Colon (tissue), 2 donors: Measurements from ENCODE around the gene CKS1B.
A peak's percentile ranks its signal among the peaks of the same experiment; 100 is the strongest.

ENCODE experiments used
- FAIRE-seq: peaks from 2 replicates; lab custom pipeline; 2012; peaks lifted over from hg19 to GRCh38; lab: Jason Lieb, UNC
- donor health status: control.
- donor health status: control.

Gene CKS1B

DNA sequence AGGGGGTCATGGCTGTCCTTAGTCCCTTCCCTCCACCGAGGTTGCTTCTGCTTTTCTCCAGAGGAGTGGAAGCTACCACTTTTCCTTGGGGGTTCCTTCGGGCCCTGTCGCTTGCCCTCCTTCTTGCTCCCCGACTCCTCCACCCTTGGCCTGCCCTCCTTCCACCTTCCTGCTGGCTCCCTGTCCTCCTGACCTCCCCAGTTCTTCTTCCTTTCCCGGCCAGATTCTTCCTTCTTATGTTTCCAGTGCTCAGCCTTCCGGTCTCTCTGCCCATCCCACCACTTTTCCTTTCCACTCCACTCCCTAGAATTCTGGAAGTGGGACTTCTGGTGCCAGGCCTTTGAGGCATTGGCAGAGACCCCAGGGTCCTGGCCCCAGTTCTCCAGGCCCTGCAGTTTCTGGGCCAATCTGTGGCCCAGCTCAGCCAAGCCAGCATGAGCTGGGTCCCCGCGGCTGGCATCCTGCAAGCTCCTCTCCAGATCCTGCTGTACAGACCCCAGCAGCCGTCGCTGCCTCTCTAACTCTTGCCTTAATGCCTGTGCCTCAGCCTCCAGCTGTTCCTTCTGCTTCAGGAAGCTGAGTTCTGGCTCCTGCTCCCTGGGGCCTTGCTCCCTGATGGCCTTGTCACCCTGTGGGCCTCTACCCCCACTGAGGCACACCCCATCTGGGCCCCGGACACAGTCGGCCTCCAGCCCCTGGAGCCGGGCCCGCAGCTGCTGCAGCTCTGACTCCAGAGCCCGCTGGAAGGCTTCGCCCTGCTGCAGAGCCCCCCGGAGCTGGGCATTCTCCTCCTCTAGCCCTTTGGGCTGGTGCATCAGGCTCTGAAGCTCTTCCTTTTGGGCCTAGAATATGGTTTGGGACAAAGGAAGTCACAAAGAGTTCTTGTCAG is 28.3 kb upstream of the CKS1B start:
- no peak for FAIRE-seq

DNA sequence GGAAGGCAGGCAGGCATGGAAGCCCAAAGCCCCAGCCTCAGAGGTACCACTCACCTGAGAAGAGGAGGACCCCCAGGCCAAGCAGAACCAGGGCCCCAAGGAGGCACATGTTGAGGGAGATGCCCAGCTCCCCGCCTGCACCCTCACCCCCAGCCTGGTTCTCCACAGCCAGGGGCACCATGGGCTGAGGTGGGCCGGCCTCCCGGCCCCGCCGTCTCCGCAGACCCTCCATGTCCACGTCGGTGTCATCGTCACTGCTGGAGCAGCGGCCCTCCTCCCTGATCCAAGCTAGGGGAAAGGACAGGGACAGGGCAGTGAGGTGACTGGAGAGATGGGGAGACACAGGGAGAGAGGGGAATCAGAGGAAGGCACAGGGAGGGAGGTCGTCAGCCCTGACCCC is 26.4 kb upstream of the CKS1B start:
- no peak for FAIRE-seq

DNA sequence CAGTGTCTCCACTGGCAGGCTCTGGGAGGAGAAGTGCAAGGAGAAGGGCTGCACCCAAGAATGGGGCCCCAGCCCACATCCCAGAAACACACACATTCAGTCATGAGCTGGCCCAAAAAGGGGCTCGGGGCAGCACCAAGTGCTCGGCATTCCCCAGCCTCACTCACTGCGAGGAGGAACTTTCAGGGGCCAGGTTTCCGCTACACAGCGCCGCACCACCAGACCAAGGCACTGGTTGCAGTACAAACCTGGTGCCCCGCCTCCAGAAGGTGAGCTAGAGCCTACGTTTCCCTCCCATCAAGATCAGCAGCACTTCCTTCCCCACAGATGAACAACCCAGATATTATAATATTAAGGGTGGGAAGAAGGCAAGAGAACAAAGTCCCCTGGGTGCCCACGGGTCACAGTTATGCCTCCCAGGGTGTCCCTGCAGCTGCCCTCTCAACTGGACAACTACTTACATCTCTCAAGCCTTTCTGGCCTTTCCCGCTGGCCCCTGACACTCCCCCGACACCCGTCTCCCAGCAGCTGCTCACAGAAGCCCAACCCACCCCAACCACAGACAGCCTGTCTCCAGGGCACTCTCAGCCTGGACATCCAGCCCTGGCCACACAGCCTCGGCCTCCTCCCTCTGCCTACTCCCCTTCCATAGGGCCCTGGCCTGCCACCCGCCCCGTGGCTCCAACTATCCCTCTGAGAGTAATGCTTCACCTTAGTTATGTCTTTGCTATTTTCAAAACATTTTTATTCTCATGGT is 22.4 kb upstream of the CKS1B start:
- FAIRE-seq, result no peak

DNA sequence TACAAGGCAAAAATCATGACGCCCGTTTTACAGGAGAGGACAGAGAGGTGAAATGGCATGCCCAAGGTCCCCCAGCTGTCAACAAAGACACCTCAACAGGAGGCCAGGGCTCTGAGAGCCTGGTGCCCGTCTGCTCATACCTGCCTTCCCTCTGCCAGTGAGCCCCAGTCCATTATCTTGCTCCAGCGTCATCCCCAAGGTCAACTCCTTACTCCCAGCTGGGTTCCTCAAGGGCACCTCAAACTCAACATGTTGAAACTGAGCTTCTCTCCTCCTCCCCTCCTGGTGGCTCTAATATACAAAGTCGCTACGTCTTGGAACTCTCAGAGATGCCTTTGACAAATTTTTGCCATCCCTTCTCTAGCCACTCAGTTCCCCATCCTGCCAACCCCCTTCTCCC is 21.8 kb upstream of the CKS1B start:
- no peak for FAIRE-seq

DNA sequence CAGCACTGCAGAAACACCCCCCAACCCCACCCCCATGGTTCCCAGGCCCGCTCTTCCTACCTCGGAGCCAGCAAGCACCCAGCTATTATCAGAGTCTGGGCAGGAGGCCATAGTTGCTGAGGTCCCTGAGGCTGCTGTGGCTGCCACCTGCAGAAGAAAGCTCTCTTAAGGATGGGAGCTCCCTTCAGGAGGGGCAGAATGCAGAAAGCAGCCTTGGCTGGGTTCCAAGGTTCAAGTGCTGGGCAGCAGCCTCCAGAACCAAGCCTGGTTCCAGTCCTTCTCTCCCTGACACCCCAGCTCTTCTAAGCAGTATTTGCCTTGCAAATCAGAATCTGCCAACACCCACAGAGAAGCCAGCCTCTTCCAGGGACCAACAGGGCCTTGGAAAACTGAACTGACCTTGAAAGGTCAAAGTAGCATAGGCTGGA is 20.9 kb upstream of the CKS1B start:
- FAIRE-seq, result no peak

DNA sequence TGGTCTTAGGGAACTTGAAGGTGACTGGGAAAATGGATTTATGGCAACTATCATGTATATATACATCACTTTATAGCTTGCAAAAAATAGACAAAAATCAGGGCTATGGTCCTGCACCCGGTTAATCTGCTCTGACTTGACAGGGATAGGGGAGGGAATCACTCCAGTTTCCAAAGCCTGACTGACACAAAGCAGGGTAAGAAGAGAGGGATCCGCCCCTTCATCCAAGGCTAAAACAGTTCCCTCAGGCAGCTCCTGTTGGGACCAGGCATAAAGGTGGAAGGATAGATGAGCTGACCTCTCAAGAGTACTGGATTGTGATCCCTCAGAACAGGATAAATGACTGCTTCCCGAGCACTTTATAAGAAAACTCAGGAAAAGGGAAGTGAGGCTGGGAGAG is 19.9 kb upstream of the CKS1B start:
- no peak for FAIRE-seq

DNA sequence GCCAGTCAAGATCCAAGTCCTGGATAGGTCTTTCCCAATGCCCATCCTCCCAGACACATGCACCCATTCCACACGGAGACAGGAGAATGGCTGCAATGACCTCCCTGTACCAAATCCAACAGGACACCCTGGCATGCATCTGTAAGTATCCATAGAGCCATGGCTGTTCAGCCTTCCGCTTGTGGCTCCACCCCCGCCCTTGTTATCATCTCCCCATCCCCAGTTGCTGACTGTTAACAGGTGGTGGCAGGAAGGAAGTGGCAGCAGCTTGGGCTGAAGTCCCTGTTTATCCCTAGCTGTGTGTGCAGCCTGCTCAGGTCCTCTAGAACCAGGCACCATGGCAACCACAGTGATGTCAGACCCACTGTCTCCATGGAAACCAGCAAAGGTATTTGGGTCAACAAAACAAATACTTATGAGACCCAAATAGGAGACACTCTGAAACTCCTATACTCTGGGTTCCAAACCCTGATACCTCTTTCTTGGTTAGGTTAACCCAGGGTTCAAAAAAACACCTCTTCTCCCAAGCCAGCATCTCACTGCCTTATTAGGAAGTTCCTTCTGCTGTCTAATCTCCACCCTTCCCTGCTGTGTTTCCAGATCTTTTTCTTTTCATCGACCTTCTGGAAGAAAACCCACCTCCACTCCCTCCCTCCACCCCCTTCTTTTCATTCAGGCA is 19.3 kb upstream of the CKS1B start:
- FAIRE-seq, result no peak

DNA sequence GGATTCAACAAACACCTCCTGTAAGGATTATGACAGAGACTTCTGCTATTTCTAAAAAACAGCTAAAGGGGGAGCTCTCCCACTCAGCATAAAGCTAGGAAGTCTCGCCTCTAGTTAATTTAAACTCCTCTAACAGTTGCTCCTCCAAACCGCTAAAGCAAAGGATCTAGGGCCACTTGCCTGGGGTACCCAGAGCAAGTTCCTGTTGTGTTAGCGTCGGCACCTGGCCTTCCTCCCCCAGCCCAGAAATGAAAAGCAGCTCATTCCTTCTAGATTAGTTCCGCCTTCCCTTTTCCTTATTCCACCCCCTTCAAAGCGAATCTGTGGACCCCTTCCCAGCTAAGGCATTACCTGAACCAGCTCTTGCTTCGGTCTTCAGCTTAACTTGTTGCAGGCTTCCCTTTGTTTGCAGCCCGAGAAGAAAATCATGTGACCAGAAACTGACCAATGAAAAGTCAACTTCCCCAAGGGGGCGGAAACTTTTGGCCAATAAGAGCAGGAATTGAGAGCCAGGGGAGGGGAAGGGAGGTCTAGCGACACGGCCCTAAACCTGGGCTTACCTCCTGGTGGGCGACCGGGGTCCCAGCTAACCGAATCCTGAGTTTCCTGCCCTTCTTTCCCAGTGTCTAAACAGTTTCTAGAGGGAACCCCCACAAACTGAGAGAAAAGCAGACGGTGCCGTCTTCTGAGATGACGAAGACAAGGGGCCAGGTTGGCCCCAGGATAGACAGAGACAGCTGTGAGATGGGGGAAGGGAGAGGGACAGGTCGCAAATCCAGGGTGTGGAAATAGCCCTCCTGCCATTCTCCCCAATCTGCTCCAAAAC is 18.6 kb upstream of the CKS1B start, which contains the start of gene PBXIP1:
PBXIP1 (minus strand) TSS at position 382 of the 826 bp plus-strand sequence. CDS start 2,378 bp downstream, outside the sequence.
- peak; percentile 28 for FAIRE-seq

DNA sequence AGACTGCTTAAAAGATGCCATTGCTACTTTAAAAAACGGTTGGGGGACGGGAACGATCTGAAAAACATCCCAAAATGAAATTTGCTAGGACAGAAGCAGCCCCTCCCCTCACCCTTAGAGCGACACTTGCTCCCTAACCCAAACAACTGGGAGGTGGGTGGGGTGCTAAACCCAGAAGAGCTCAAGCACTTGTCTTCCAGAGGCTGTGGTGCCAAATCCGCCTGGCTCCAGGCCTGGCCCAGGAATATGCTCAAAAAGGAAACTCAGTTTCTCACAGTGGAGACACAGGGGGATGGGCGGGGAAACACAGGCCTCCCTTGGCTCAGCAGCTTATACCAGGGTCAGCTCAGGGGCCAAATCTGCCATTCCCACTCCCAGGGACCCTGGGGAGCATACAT is 17.9 kb upstream of the CKS1B start:
- FAIRE-seq, result no peak

DNA sequence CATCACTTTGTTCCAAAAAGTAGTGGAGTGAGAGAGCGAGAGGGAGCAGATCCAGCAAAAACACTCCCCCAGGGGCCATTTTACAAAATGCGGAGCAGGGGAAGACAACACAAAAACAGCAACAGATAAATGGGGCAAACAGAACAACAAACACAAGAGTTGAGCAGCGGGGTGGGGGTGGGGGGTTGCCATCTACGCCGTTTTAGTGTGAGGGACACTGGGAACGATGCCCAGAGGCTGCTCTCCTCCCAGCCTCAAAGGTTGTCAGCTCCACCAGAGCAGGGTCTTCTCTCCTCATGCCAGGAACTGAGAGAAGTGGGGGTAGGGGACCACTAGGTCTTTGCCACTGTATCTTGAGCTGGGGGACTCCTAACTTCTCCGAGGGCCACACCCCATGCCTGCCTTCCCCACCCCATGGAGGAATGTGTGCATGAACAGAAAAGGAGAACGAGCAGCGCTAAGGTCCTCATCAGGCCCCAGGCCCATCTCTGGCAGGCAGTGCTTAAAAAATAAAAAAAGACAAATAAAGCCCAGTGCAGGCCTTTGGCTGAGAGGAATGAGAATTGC is 17.3 kb upstream of the CKS1B start:
- FAIRE-seq, result no peak

DNA sequence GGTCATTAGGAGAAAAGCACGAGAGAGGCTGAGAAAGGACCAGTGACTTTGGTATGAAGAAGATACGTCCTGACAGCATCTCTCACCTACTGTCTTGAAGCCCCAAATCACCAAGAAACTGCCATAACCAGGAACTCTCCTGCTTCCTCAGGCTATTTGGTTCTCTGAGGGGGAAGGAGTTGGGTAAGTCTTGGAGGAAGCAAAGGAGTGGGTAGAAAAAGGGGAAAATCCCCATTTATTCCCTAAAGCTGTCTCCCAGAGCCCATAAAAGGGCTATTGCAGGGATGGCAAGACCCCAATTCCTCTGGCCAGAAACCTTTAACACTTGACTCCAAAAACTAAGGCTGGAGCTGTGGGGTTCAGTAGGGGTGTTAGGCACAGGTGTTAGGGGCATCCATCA is 16.4 kb upstream of the CKS1B start:
- FAIRE-seq, result no peak

DNA sequence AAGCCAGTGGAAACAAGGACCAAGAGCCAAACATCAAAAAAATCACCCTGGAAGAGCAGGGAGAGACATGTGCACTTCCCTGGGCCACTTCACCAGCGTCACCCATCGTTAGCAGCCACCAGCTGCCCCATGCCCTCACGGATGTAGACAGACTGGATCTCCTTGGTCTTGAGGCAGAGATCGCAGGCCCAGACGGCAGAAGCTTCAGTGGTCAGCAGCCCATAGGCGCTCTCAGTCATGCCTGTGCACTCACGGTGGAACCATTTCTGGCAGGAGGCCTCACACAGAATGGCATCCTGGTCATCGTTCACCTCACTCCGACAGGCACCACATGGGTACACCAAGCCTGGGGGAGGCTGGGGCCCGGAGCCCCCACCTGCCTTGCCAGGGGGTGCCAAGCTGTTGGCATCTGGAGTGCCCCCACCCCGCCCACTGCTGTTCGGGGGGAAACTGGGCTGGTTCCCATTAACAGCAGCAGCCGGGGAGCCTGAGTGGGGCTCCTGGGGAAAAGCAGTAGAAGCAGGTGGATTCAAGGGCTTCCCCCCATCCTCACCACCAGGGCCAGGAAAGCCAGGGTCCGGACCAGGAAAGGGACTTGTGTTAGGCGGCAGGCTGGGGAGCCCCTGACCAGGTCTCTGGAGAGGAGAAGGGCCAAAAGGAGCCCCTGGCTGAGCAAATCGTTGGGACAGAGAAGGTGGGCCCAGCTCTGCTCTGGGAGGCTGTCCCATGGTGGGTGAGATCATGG is 15.6 kb upstream of the CKS1B start:
- FAIRE-seq, result no peak

DNA sequence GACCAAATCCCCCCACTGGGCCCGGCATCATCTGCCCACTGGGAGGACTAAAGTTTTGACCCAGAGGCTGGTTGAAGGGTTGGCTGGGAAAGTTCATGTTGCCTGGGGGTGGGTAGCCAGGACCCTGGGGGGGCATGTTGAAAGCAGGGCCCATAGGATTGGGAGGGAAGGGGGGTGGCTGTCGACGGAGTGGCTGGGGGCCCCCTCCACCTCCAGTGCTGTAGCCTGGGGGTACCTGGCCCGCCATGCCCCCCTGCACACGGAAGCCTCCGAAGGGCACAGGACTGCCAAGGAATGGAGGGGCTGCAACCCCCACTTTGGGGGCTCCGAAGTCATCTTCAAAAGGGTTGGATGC is 15.1 kb upstream of the CKS1B start:
- FAIRE-seq, result no peak

DNA sequence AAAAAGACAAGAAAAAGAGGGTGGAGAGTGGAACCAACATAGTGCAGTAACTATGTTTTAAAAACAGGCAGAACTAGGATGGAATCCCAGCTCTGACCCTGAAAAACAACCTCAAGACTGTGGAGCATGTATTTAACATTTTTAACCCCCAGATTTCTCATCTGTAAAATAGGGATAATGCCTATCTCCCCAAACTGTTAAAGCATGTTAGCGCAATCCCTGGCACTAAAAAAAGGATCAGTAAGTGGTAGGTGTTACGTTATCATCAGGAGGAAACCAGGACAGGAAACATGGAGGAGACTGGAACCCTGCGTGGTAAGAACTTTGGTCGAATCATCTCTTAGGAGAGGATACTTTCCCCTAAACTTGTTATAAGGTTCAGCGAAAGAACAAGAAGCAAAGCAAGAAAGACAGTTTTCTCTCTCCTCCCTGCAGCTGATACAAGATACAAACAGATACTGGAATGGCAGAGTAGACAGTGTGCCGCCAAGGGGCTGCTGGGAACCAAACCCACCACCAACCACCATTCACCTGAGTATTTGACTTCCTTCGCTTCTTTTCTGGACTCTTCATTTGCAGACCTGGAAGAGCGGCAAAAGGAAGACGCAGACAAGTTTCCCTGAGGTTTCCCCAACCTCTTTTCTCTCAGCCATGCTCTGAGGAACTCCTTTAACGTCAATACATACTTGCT is 13.9 kb upstream of the CKS1B start:
- no peak for FAIRE-seq

DNA sequence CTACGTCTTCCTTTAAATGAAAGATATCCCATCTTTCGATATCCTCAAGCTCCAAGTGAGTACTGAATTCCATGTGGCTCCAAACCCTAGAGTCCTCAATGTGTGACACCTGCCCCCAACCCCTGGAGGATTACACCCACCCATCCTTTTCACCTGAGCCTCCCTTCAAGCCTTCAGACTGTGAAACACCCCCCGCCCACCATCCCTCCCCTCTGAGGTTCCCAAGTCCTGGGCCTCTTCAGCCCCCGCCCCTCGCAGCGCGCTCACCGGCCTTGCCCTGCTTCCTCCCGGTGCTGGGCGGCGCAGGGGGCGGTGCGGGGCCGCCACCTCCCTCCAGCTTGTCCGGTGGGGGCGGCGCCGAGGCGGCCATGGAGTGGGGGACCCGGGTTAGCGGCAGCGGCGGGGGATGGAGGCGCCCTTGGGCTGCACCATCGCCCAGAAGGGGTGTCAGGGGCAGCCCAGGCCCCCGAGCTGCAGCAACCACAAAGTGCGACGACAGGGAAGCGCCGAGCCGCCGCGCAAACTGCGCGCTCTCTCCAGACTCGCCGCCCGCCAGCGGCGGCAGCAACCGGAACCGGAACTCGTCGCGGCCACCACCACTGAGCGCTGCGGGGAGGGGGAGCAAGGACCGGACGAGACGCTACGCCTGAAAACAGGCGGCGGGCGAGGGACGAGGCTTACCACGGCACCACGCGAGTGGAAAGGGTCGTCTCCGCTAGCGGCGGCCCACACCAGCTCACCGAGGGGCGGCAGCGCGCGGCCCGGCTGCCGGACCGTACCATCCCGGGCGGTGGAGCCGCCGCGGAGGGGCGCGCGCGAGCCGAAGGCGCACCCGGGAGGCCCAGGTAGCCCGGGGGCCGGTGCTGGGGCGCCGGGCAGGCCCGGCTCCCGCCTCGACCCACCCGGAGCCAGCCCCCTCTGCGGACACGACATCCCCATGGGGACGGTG is 13.0 kb upstream of the CKS1B start, which contains the start of gene PYGO2:
PYGO2 (minus strand) TSS at position 576 of the 949 bp plus-strand sequence; CDS start at position 370, 206 bp downstream.
- no peak for FAIRE-seq

DNA sequence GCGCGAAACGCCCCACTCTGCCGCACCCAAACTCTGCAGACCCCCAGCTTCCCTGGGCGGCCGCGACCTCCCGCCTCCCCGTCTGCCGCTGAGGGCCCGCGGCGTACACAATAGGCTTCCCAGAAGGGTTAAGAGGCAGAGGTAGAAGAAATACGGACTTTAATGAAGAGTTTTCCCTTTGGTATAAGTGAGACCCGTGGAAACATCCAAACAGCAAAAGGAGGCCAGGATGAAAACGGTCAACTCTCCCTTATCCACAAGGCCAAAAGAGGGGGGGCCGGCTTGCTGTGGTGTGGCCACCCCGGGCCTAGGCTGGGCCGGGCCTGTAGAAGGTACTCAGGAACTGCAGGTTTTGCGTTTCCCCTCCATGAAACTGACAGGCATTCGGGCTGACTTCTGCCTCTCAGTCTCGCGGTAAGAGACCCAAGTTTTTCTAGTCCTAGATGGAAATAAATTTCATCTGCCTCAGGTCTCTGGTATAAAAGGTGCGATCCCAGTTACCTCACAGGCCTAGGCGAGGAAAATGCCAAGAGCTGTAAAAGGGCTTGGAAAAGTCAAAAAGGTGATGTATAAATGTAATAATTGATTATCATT is 12.2 kb upstream of the CKS1B start:
- no peak for FAIRE-seq

DNA sequence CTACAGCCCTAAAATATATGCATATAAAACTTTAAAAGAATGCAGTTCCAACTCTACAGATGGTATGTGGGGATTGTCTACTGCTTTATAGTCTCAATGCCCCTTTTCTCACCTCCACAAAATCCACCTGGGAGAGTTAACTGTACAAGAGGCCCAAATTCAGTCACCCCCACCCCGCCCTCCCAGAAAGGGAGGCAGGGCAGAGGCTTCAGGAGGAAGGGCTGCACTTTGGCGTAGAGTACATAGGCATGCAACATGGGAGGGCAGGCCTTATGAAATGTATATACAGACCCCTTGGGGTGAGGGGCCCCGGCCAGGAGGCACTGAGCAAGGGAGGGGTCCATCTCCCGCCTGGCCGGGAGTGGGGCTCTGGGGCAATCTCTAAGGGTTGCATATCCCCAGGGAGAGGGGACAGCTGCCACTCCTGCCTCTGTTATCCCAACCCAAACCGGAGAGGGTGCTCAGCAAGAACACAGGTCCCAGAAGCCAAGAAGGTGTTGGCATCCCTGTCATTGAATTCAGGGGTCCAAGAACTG is 11.6 kb upstream of the CKS1B start:
- FAIRE-seq, result no peak

DNA sequence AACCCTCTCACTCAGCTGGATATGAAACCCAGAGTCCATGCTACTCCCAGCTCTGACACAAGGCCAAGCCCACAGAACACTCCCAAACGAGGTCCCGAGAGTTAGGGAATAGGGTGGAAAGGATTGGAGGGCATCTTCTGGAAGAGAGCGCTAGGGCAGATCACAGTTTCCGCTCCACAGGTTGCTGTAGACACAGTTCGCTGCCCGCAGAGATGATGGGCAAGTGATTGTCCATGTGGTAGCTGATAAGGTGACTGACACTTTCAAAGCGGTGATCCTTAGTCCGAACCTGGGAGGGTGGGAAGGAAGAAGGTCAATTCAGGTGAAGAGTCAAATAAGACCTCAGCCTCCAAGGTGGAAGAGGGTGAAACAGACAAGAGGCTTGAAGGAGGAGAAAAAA is 10.8 kb upstream of the CKS1B start:
- FAIRE-seq, result no peak
